CD4-positive, alpha-beta T cell treated with Interleukin-21 for 1 hour (primary cell): ENCODE data around the gene CHDH.

Experiments used
- DNase-seq: peaks from one replicate; pipeline ENCODE4 v3.0.0-alpha.2; 2020

The CHDH gene

GRCh38 chr3:53846134-53846850 lies at the start of gene CHDH, which contains the start of gene IL17RB:
TSS of gene CHDH (minus strand) at chr3:53846419. CDS start at chr3:53824008, 22,411 bp downstream.
TSS of gene IL17RB (plus strand) at chr3:53846568. CDS start at chr3:53846589, 21 bp downstream.
- DNase-seq: peak; percentile 7

GRCh38 chr3:53892286-53892637 lies 46.0 kb upstream of the CHDH start:
- no peak for DNase-seq

GRCh38 chr3:53891497-53892285 lies 45.5 kb upstream of the CHDH start, which contains the start of gene SELENOK:
TSS of gene SELENOK (minus strand) at chr3:53891859.
- DNase-seq: peak; percentile 99

- DNase-seq: peak; percentile 76
Observed at GRCh38 chr3:53890726-53891475, 44.7 kb upstream of the CHDH start.

- DNase-seq: no peak
Observed at GRCh38 chr3:53888232-53888631, 42.0 kb upstream of the CHDH start.

- DNase-seq: no peak
Observed at GRCh38 chr3:53887446-53887845, 41.2 kb upstream of the CHDH start.

GRCh38 chr3:53885239-53885638 lies 39.0 kb upstream of the CHDH start:
- DNase-seq: no peak

GRCh38 chr3:53884623-53885022 lies 38.4 kb upstream of the CHDH start:
- no peak for DNase-seq

- DNase-seq: no peak
Observed at GRCh38 chr3:53883008-53883407, 36.8 kb upstream of the CHDH start.

- DNase-seq: peak; percentile 90
Observed at GRCh38 chr3:53881691-53882593, 35.7 kb upstream of the CHDH start, which contains the start of gene ACTR8. TSS of gene ACTR8 (minus strand) at chr3:53882152. CDS start at chr3:53882101, 51 bp downstream.

- no peak for DNase-seq
Observed at GRCh38 chr3:53880396-53881345, 34.5 kb upstream of the CHDH start.

- no peak for DNase-seq
Observed at GRCh38 chr3:53865732-53866499, 19.7 kb upstream of the CHDH start.

- DNase-seq: no peak
Observed at GRCh38 chr3:53863145-53863544, 16.9 kb upstream of the CHDH start.

GRCh38 chr3:53862241-53862640 lies 16.0 kb upstream of the CHDH start:
- no peak for DNase-seq

- no peak for DNase-seq
Observed at GRCh38 chr3:53860196-53860595, 14.0 kb upstream of the CHDH start.

GRCh38 chr3:53859178-53859577 lies 13.0 kb upstream of the CHDH start:
- DNase-seq: no peak

GRCh38 chr3:53858096-53858741 lies 12.0 kb upstream of the CHDH start:
- DNase-seq: no peak

GRCh38 chr3:53856964-53857363 lies 10.7 kb upstream of the CHDH start:
- no peak for DNase-seq

- DNase-seq: no peak
Observed at GRCh38 chr3:53850895-53851294, 4.7 kb upstream of the CHDH start.

- DNase-seq: no peak
Observed at GRCh38 chr3:53849916-53850315, 3.7 kb upstream of the CHDH start.
